GM12878 (cell line): ENCODE measurements around the gene XRRA1. TPM values are rescaled to one million over a fixed set of nuclear protein-coding genes. Genes with fewer than 3 reads are reported as not detected.

Experiments
- CHD1 ChIP-seq: IDR thresholded peaks from 2 replicates; pipeline ENCODE4 v1.6.1; 2012; ENCODE audit warnings: low read depth, low read length, improper control_type of control experiment
- DPF2 ChIP-seq: fragments of 450-650 bp; IDR thresholded peaks from 2 replicates; pipeline ENCODE4 v1.6.1; 2017; ENCODE audit warnings: mild to moderate bottlenecking
- NFIC ChIP-seq: IDR thresholded peaks from 2 replicates; pipeline ENCODE4 v1.6.1; 2012; ENCODE audit warnings: low read depth, mild to moderate bottlenecking, inconsistent platforms, low read length, moderate library complexity
- NR2C1 ChIP-seq: fragments of 450-650 bp; IDR thresholded peaks from 2 replicates; pipeline ENCODE4 v1.6.1; 2017; ENCODE audit warnings: antibody characterized with exemption, mild to moderate bottlenecking, moderate library complexity
- SPI1 ChIP-seq: IDR thresholded peaks from 2 replicates; pipeline ENCODE4 v1.6.1; 2011; ENCODE audit warnings: low read depth, mild to moderate bottlenecking, low read length, moderate library complexity, borderline replicate concordance; ENCODE audit not compliant: insufficient read depth
- SREBF2 ChIP-seq: IDR thresholded peaks from 2 replicates; pipeline ENCODE4 v1.6.1; 2012; ENCODE audit warnings: mild to moderate bottlenecking, low read length
- TCF12 ChIP-seq: IDR thresholded peaks from 2 replicates; pipeline ENCODE4 v1.6.1; 2011; ENCODE audit warnings: low read depth, mild to moderate bottlenecking, low read length
- TCF7 ChIP-seq: IDR thresholded peaks from 2 replicates; pipeline ENCODE4 v1.6.1; 2014; ENCODE audit warnings: antibody characterized with exemption, borderline replicate concordance
- ZNF217 ChIP-seq: fragments of 450-650 bp; IDR thresholded peaks from 2 replicates; pipeline ENCODE4 v1.6.1; 2017; ENCODE audit warnings: antibody characterized with exemption, mild to moderate bottlenecking
- polyA plus RNA-seq, 11 experiments: library from polyadenylated mRNA; depleted of rRNA in 4 of 11; unstranded in 6 of 11; stranded (reverse) in 5 of 11; fragments of >200 nt; fragmentation: Nextera tagmentation in 4 of 11; fragmentation: Illumina TruSeq in 1 of 11; extraction: Ambion mirVana in 4 of 11; extraction: Trizol in 1 of 11; gene quantifications; 1 replicate in 1 of 11; 2 replicates in 10 of 11; pipeline versions ENCODE4 v1.2.1 to v1.2.3, GENCODE V29; 2011 to 2016; ENCODE audit warnings: inconsistent platforms in 2 of 11, missing spikeins in 2 of 11, low read depth in 1 of 11
- total RNA-seq, 4 experiments: library from RNA; depleted of rRNA in 3 of 4; stranded (reverse); fragments of >200 nt in 3 of 4; fragmentation: Illumina TruSeq in 1 of 4; extraction: Trizol in 1 of 4; gene quantifications; 2 replicates each; pipeline versions ENCODE4 v1.2.1 to v1.2.3, GENCODE V29; 2013 to 2021
- TF ChIP-seq, protein P1 (sequence below): fragments of 450-650 bp; IDR thresholded peaks from 2 replicates; pipeline ENCODE4 v1.6.1; 2017; ENCODE audit warnings: mild to moderate bottlenecking, moderate library complexity
- TF ChIP-seq, protein P2 (sequence below): fragments of 450-650 bp; IDR thresholded peaks from 2 replicates; pipeline ENCODE4 v1.6.1; 2016; ENCODE audit warnings: mild to moderate bottlenecking

The XRRA1 gene
- total and polyA plus RNA-seq, 10 of the 15 experiments (the other 5 are each of a cell fraction or from before 2014, with no cell fraction given) = 2.5 to 8.8 (median 4.6) TPM

DNA sequence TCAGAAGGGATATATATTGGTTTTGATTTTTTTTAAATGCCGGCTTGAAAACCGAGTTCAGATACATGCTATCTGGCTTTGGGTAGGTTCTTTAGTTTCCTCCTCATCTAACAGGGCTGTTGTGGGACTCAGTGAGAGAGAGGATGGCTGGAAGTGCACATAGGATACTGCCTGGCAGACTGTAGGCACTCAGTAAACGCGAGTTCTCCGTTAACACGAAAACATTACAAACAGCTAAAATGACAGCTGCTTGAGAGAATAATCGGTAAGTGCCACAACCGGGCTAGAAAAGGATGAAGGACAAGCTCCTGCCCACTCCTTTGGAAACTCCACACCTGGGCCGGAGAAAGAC is 369 bp downstream of the XRRA1 start (continued):
- TF ChIP-seq, protein P1, sequence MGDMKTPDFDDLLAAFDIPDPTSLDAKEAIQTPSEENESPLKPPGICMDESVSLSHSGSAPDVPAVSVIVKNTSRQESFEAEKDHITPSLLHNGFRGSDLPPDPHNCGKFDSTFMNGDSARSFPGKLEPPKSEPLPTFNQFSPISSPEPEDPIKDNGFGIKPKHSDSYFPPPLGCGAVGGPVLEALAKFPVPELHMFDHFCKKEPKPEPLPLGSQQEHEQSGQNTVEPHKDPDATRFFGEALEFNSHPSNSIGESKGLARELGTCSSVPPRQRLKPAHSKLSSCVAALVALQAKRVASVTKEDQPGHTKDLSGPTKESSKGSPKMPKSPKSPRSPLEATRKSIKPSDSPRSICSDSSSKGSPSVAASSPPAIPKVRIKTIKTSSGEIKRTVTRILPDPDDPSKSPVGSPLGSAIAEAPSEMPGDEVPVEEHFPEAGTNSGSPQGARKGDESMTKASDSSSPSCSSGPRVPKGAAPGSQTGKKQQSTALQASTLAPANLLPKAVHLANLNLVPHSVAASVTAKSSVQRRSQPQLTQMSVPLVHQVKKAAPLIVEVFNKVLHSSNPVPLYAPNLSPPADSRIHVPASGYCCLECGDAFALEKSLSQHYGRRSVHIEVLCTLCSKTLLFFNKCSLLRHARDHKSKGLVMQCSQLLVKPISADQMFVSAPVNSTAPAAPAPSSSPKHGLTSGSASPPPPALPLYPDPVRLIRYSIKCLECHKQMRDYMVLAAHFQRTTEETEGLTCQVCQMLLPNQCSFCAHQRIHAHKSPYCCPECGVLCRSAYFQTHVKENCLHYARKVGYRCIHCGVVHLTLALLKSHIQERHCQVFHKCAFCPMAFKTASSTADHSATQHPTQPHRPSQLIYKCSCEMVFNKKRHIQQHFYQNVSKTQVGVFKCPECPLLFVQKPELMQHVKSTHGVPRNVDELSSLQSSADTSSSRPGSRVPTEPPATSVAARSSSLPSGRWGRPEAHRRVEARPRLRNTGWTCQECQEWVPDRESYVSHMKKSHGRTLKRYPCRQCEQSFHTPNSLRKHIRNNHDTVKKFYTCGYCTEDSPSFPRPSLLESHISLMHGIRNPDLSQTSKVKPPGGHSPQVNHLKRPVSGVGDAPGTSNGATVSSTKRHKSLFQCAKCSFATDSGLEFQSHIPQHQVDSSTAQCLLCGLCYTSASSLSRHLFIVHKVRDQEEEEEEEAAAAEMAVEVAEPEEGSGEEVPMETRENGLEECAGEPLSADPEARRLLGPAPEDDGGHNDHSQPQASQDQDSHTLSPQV = no peak
- TF ChIP-seq CHD1 (no peak), TCF12 (no peak), SREBF2 (no peak), ZNF217 (no peak), NR2C1 (no peak), SPI1 (no peak), NFIC (no peak), TCF7 (no peak), DPF2 (no peak)
- TF ChIP-seq, protein P2, sequence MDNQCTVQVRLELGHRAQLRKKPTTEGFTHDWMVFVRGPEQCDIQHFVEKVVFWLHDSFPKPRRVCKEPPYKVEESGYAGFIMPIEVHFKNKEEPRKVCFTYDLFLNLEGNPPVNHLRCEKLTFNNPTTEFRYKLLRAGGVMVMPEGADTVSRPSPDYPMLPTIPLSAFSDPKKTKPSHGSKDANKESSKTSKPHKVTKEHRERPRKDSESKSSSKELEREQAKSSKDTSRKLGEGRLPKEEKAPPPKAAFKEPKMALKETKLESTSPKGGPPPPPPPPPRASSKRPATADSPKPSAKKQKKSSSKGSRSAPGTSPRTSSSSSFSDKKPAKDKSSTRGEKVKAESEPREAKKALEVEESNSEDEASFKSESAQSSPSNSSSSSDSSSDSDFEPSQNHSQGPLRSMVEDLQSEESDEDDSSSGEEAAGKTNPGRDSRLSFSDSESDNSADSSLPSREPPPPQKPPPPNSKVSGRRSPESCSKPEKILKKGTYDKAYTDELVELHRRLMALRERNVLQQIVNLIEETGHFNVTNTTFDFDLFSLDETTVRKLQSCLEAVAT = no peak
